A549 (cell line): Measurements from ENCODE around the gene CALHM1. TPM values are rescaled to one million over a fixed set of nuclear protein-coding genes. Genes with fewer than 3 reads are reported as not detected.
A peak's percentile ranks its signal among the peaks of the same experiment; 100 is the strongest.
"Not testable (repeated sequence)": the region's sequence is repeated elsewhere in the genome, so short reads cannot be mapped to it uniquely, and the experiment has no call there.

Experiments
- ATAC-seq, 2 experiments: fragments of 200-7000 bp in 1 of 2; fragments of >200 bp in 1 of 2; cut with Nextera tagmentation in 1 of 2; cut with Tn5 transposase in 1 of 2; 3 replicates each; pipeline versions ENCODE4 v1.8.0 to v1.9.1; 2018 to 2020; ENCODE audit warnings: mild to moderate bottlenecking in 1 of 2, moderate library complexity in 1 of 2
- CTCF ChIA-PET: fragments of 300-600 bp; sonication (Branson Sonifier 250); formaldehyde crosslinking; extraction: SDS; loops from one replicate; lab custom pipeline; 2021; ENCODE audit warnings: antibody characterized with exemption, inconsistent platforms; lab: Yijun Ruan, JAX
- POLR2A ChIA-PET: fragments of 350-600 bp; formaldehyde crosslinking; extraction: SDS; loops from one replicate; lab custom pipeline; 2021; ENCODE audit warnings: antibody characterized with exemption, inconsistent platforms; lab: Yijun Ruan, JAX
- DNase-seq, 2 experiments: peaks; one replicate each; pipeline versions ENCODE4 v3.0.0 to v3.0.0-alpha.2; 2011 to 2016; ENCODE audit warnings: low read depth in 1 of 2, low spot score in 1 of 2
- FAIRE-seq: peaks from 2 replicates; lab custom pipeline; 2011; peaks lifted over from hg19 to GRCh38; lab: Jason Lieb, UNC
- H3K27ac ChIP-seq, 2 experiments: fragments of >200 bp; sonication (Bioruptor Twin); formaldehyde crosslinking; 3 replicates each; pipeline ENCODE4 v1.5.1; 2016 to 2017
- H3K4me1 ChIP-seq: fragments of >200 bp; sonication (Bioruptor Twin); formaldehyde crosslinking; 3 replicates; pipeline ENCODE4 v1.6.1; 2016
- H3K4me2 ChIP-seq: fragments of >200 bp; sonication (Bioruptor Twin); formaldehyde crosslinking; 3 replicates; pipeline ENCODE4 v1.6.1; 2016
- H3K4me3 ChIP-seq: fragments of >200 bp; sonication (Bioruptor Twin); formaldehyde crosslinking; 3 replicates; pipeline ENCODE4 v1.5.1; 2016
- H3K9me3 ChIP-seq: fragments of >200 bp; sonication (Bioruptor Twin); formaldehyde crosslinking; 3 replicates; pipeline ENCODE4 v1.6.1; 2016
- CEBPB ChIP-seq, 2 experiments: fragments of >200 bp in 1 of 2; sonication (Bioruptor Twin) in 1 of 2; formaldehyde crosslinking in 1 of 2; IDR thresholded peaks; 2 replicates each; pipeline ENCODE4 v1.6.1; 2012 to 2016
- CHD2 ChIP-seq: fragments of 150-350 bp; IDR thresholded peaks from 2 replicates; pipeline ENCODE4 v1.6.1; 2014; ENCODE audit warnings: low read length; ENCODE audit not compliant: partially characterized antibody
- EHF ChIP-seq: fragments of 250-450 bp; sonication (Bioruptor Pico); IDR thresholded peaks from 2 replicates; pipeline ENCODE4 v1.5.0; 2020; ENCODE audit warnings: mild to moderate bottlenecking
- EHMT2 ChIP-seq: fragments of 200-600 bp; sonication (generic); IDR thresholded peaks from 2 replicates; pipeline ENCODE4 v1.6.1; 2016; ENCODE audit warnings: antibody characterized with exemption, low read depth, mild to moderate bottlenecking, moderate library complexity
- GATA3 ChIP-seq: IDR thresholded peaks from 2 replicates; pipeline ENCODE4 v1.6.1; 2012; ENCODE audit warnings: borderline replicate concordance
- HOXB13 ChIP-seq: fragments of 250-450 bp; sonication (Bioruptor Pico); IDR thresholded peaks from 2 replicates; pipeline ENCODE4 v1.5.0; 2020; ENCODE audit warnings: low read depth, mild to moderate bottlenecking, moderate library complexity
- JUNB ChIP-seq: fragments of >200 bp; sonication (Bioruptor Twin); formaldehyde crosslinking; IDR thresholded peaks from 2 replicates; pipeline ENCODE4 v1.6.1; 2016
- KDM5A ChIP-seq: fragments of 200-600 bp; sonication (generic); IDR thresholded peaks from 2 replicates; pipeline ENCODE4 v1.6.1; 2016; ENCODE audit warnings: antibody characterized with exemption, mild to moderate bottlenecking
- MAZ ChIP-seq: fragments of 150-350 bp; IDR thresholded peaks from 2 replicates; pipeline ENCODE4 v1.6.1; 2014; ENCODE audit warnings: antibody characterized with exemption, low read depth, low read length, borderline replicate concordance
- MYC ChIP-seq: IDR thresholded peaks from 2 replicates; pipeline ENCODE4 v1.6.1; 2012; ENCODE audit warnings: mild to moderate bottlenecking, inconsistent platforms, low read length, improper control_type of control experiment, borderline replicate concordance
- POLR2AphosphoS2 ChIP-seq: conservative IDR thresholded peaks from 2 replicates; pipeline ENCODE4 v1.6.1; 2012; ENCODE audit warnings: low read length, improper control_type of control experiment, inconsistent platforms
- RAD21 ChIP-seq, 2 experiments: fragments of >200 bp in 1 of 2; sonication (Bioruptor Twin) in 1 of 2; formaldehyde crosslinking in 1 of 2; IDR thresholded peaks in 1 of 2; conservative IDR thresholded peaks in 1 of 2; 2 replicates in 1 of 2; 3 replicates in 1 of 2; pipeline ENCODE4 v1.6.1; 2012 to 2018; ENCODE audit warnings: inconsistent platforms in 1 of 2
- RARB ChIP-seq: fragments of 250-450 bp; sonication (Bioruptor Pico); IDR thresholded peaks from 2 replicates; pipeline ENCODE4 v1.8.0; 2021; ENCODE audit warnings: mild to moderate bottlenecking, moderate library complexity
- SMC3 ChIP-seq: fragments of >200 bp; sonication (Bioruptor Twin); formaldehyde crosslinking; IDR thresholded peaks from 3 replicates; pipeline ENCODE4 v1.6.1; 2018; ENCODE audit warnings: inconsistent platforms
- ZC3H11A ChIP-seq: fragments of 450-650 bp; IDR thresholded peaks from 2 replicates; pipeline ENCODE4 v1.6.1; 2014; ENCODE audit warnings: antibody characterized with exemption, mild to moderate bottlenecking
- WGBS: methylation state at CpG from one replicate; pipeline ENCODE4 v1.1.6; 2017; ENCODE audit errors: missing lambda C conversion rate; 5-methylcytosine and 5-hydroxymethylcytosine counted together
- polyA plus RNA-seq, 4 experiments: library from polyadenylated mRNA; depleted of rRNA in 3 of 4; stranded (reverse); fragments of >200 nt; fragmentation: RNase III in 1 of 4; extraction: RNeasy Plus Mini Kit Qiagen cat#74134 plus additional on column Dnase treatment in 1 of 4; gene quantifications; 2 replicates in 3 of 4; 3 replicates in 1 of 4; pipeline ENCODE4 v1.2.3, GENCODE V29; 2011 to 2017
- TF ChIP-seq, protein P1 (sequence below): fragments of 250-450 bp; sonication (Bioruptor Pico); IDR thresholded peaks from 2 replicates; pipeline ENCODE4 v1.5.0; 2021; ENCODE audit warnings: mild to moderate bottlenecking, moderate library complexity, borderline replicate concordance
- TF ChIP-seq, protein P2 (sequence below): IDR thresholded peaks from 2 replicates; pipeline ENCODE4 v1.6.1; 2012
- TF ChIP-seq, protein P3 (sequence below): fragments of >200 bp; sonication (Bioruptor Twin); formaldehyde crosslinking; IDR thresholded peaks from 3 replicates; pipeline ENCODE4 v1.5.1; 2016

The CALHM1 gene
- polyA plus RNA-seq, 2 of the 4 experiments (the other 2 are of a cell fraction): not detected

DNA sequence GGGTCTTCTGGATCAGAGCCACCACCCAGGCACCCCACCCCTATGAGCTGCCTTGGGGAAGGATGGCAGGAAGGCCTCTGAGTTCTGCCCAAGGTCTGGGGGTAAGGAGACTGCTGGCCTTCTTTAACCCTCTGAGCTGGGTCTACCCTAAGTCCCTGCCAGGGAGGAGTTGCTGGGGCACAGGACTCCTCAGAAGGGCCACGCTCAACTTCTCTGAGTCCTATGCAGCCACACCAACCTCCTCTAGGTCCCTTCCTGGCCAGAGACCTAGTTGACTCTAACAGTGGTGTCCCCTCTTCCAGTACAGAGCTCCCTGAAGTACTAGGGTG lies 32.2 kb upstream of the CALHM1 start (continued):
- TF ChIP-seq, protein P1, sequence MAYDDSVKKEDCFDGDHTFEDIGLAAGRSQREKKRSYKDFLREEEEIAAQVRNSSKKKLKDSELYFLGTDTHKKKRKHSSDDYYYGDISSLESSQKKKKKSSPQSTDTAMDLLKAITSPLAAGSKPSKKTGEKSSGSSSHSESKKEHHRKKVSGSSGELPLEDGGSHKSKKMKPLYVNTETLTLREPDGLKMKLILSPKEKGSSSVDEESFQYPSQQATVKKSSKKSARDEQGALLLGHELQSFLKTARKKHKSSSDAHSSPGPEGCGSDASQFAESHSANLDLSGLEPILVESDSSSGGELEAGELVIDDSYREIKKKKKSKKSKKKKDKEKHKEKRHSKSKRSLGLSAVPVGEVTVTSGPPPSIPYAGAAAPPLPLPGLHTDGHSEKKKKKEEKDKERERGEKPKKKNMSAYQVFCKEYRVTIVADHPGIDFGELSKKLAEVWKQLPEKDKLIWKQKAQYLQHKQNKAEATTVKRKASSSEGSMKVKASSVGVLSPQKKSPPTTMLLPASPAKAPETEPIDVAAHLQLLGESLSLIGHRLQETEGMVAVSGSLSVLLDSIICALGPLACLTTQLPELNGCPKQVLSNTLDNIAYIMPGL (CRISPR knock-in tag): no peak

DNA sequence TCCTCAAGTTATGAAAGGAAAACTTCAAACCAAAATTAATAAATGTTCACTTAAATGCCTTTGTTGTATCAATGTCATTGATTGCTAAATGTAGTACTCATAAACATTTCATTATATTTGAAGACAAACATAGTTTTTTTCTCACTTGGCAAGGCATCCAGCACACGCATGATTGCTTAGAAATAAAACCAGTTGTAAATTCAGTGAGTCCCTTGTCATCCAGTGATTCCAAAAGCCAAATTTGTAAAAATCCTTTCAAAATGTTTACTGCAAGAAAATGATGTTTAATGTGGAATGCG lies 28.7 kb upstream of the CALHM1 start:
- ChIA-PET POLR2A (no interaction called here), CTCF (interaction anchor here (1.6 to 5.0 kb wide), 4 partner anchors 13 to 94 kb away, joined by 3 to 51 read pairs (median 16); no protein-coding TSS in a partner anchor)
- peaks cover 7% of the 10 kb centered on the region for H3K4me1 ChIP-seq
- H3K4me3 ChIP-seq: no peak overlapping the region
- 88% methylated on average over 2 of the region's 2 CpGs for WGBS
- FAIRE-seq (no peak), ATAC-seq (no peak), DNase-seq (no peak)
- TF ChIP-seq MAZ (no peak), RARB (CRISPR knock-in tag) (no peak), POLR2AphosphoS2 (no peak), HOXB13 (no peak), GATA3 (no peak), ZC3H11A (no peak), KDM5A (no peak), EHF (CRISPR knock-in tag) (no peak), MYC (no peak), EHMT2 (no peak)
- TF ChIP-seq, protein P2, sequence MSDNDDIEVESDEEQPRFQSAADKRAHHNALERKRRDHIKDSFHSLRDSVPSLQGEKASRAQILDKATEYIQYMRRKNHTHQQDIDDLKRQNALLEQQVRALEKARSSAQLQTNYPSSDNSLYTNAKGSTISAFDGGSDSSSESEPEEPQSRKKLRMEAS: no peak
- H3K4me2 ChIP-seq: no peak overlapping the region
- no peaks in the 10 kb centered on the region for H3K9me3 ChIP-seq
- H3K27ac ChIP-seq: no peak overlapping the region

DNA sequence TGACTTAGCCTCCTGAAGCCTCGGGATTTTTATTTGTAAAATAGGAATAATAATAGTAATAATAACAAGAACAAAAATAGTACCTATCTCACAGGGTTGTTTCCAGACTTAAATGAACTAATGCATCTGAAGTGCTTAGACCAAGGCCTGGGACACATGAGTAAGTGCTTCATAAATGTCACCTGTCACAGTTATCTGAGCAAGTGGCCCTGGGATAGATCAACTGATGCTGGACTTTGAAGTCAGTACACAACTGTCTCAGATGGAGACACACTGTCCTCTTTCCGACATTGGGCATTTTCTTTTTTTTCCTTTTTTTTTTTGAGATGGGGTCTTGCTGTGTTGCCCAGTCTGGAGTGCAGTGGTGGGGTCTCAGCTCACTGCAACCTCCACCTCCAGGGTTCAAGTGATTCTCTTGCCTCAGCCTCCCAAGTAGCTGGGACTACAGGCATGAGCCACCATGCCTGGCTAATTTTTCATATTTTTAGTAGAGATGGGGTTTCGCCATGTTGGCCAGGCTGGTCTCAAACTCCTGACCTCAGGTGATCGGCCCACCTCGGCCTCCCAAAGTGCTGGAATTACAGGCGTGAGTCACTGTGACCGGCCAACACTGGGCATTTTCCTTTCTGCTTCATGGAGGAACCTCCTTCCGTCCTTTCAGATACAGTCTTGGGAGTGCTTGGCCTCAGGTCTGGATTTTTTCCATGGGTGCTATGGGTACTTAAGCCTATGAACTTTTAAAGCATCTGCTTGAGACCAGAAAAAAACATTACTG lies 28.1 kb upstream of the CALHM1 start:
- not testable (repeated sequence) for DNase-seq, H3K4me2 ChIP-seq, ATAC-seq, H3K4me3 ChIP-seq, H3K4me1 ChIP-seq, FAIRE-seq, H3K9me3 ChIP-seq, H3K27ac ChIP-seq
- ChIA-PET CTCF (interaction anchor here (0.6 to 5.0 kb wide), 22 partner anchors 7 to 569 kb away, joined by 3 to 51 read pairs (median 6); partner anchors contain the start of genes CALHM2, CNNM2 and NEURL1), POLR2A (interaction anchor here (0.6 kb wide), 1 partner anchor 86 kb away, joined by 3 read pairs; no protein-coding TSS in a partner anchor)
- WGBS: 60% methylated on average over 8 of the region's 8 CpGs

DNA sequence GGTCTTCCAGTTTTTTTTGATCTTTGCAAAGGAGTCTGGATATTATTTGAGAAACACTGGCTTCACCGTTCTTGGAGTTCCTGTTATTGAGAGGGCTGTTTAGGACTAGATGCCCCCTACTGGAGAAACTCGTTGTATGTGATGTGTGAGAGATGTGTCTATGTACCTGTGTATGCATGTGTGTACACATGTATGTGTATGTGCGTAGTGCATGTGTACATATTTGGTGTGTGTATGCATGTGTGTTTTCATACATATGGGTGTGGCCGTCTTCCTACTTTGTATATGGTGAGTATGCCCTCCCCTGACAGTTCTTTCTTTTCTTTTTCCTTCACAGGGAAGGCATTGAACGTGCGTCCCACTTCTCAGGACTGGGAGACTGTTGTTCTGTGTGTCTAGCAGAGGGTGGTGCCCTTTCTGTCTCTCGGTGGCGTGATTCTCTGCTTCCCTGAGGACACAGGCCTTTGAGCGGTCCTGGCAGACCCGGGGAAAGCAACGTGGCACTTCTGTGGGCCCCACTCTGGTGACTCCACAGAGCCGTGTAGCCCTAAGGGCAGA lies 23.4 kb upstream of the CALHM1 start:
- 43% methylated on average over 10 of the region's 12 CpGs for WGBS
- TF ChIP-seq, protein P3, sequence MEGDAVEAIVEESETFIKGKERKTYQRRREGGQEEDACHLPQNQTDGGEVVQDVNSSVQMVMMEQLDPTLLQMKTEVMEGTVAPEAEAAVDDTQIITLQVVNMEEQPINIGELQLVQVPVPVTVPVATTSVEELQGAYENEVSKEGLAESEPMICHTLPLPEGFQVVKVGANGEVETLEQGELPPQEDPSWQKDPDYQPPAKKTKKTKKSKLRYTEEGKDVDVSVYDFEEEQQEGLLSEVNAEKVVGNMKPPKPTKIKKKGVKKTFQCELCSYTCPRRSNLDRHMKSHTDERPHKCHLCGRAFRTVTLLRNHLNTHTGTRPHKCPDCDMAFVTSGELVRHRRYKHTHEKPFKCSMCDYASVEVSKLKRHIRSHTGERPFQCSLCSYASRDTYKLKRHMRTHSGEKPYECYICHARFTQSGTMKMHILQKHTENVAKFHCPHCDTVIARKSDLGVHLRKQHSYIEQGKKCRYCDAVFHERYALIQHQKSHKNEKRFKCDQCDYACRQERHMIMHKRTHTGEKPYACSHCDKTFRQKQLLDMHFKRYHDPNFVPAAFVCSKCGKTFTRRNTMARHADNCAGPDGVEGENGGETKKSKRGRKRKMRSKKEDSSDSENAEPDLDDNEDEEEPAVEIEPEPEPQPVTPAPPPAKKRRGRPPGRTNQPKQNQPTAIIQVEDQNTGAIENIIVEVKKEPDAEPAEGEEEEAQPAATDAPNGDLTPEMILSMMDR: peak; percentile 68
- no peak for TF ChIP-seq RARB (CRISPR knock-in tag)
- peak; percentile 52 for TF ChIP-seq SMC3
- no peak for TF ChIP-seq EHF (CRISPR knock-in tag)
- TF ChIP-seq CHD2: no peak
- no peak for TF ChIP-seq JUNB
- TF ChIP-seq CEBPB (IDR thresholded peaks at IDR 0.05): no peak
- TF ChIP-seq RAD21 (conservative IDR thresholded peaks at IDR 0.05 in 1 of 2, IDR thresholded peaks at IDR 0.05 in 1 of 2): peak; percentile 41 to 54; a peak in 4 of 5 replicates
- POLR2A ChIA-PET: no interaction called here
- peaks cover 19% of the 10 kb centered on the region for H3K4me1 ChIP-seq
- DNase-seq (peak; percentile 78 to 88), ATAC-seq (peak; percentile 76 to 82), FAIRE-seq (peak; percentile 7)
- H3K9me3 ChIP-seq: no peaks in the 10 kb centered on the region
- H3K4me2 ChIP-seq: no peak overlapping the region
- CTCF ChIA-PET: interaction anchor here (0.8 to 1.3 kb wide), 7 partner anchors 10 to 82 kb away, joined by 3 to 6 read pairs (median 3); partner anchors contain the start of gene CALHM2
- no peak overlapping the region for H3K4me3 ChIP-seq
- H3K27ac ChIP-seq: no peak overlapping the region
